ENCODE measurements around the gene PI4KA.
A peak's percentile ranks its signal among the peaks of the same experiment; 100 is the strongest.
"Not testable (repeated sequence)": the region's sequence is repeated elsewhere in the genome, so short reads cannot be mapped to it uniquely, and the experiment has no call there.

The PI4KA gene

DNA sequence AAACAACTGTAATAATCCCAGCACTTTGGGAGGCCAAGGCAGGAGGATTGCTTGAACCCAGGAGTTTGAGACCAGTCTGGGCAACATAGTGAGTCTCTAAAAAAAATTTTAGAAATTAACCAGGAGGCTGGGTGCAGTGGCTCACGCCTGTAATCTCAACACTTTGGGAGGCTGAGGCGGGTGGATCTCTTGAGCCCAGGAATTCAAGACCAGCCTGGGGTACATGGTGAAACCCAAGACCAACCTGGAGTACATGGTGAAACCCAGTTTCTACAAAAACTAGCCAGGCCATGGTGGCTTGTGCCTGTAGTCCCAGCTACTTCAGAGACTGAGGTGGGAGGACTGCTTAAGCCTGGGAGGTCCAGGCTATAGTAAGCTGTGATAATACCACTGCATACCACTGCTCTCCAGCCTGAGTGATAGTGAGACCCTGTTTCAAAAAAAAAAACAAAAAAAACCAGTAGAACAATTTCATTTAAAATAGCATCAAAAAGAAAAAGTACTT is 11.2 kb downstream of the PI4KA start:
- no peak for DNase-seq (ENCODE audit: low read depth in 2 of 2)

- DNase-seq (ENCODE audit: low read depth in 2 of 2), result no peak
Observed at GRCh38 chr22:20844055-20845037, 14.3 kb downstream of the PI4KA start.

- DNase-seq (ENCODE audit: low read depth in 2 of 2), result no peak
Observed at GRCh38 chr22:20843501-20843900, 15.1 kb downstream of the PI4KA start.

- peak in 1 of 2 donors; percentile 18 for DNase-seq (ENCODE audit: low read depth in 2 of 2)
Observed at GRCh38 chr22:20840646-20841371, 17.8 kb downstream of the PI4KA start.

DNA sequence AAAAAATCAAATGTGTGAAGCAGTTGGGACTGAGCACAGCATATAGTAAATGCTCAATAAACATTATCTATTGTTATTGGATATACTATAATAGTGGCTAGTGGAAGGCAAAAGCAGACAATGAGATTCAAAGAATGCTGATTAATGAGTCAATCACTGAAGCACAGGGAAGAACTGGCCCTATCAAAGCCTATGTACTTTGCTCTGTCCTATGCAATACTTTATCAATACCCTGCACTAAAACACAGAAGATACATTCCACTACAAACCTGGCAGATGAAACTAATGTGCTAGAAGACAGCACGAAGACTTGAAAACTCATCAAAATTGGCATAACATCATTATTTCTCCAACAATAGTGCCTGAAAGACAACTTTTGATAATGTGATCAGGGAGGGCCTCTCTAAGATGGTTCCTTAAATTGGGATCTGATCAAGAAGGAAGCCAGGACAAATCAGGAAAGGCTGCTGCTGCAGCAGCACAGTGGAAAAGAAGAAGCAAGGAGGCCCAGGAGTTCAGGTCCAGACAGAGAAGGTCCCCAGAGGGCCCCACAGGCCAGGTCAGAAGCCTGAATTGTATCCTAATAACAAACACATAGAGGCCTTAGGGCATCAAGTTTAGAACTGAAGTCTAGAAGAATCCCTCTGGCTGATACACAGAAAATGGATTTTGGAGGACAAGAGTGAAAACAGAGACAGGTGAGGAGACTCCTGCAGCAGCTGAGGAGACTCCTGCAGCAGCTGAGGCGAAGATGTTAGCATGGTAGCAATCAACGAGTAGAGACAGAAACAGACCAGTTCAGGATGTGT is 18.6 kb downstream of the PI4KA start:
- DNase-seq (ENCODE audit: low read depth in 2 of 2), result no peak

DNA sequence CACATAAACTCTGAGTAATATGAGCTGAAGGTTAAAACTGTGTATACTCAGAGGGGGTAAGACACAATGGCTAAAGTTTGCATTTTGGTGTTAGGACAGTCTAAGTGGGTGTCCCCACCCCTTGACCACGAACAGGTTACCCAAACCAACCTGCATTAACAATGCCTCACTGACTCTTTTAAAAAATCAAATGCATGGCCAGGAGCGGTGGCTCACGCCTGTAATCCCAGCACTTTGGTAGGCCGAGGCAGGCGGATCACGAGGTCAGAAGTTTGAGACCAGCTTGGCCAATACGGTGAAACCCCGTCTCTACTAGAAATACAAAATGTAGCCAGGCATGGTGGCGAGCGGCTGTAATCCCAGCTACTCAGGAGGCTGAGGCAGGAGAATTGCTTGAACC is 19.3 kb downstream of the PI4KA start:
- not testable (repeated sequence) for DNase-seq (ENCODE audit: low read depth in 2 of 2)

DNA sequence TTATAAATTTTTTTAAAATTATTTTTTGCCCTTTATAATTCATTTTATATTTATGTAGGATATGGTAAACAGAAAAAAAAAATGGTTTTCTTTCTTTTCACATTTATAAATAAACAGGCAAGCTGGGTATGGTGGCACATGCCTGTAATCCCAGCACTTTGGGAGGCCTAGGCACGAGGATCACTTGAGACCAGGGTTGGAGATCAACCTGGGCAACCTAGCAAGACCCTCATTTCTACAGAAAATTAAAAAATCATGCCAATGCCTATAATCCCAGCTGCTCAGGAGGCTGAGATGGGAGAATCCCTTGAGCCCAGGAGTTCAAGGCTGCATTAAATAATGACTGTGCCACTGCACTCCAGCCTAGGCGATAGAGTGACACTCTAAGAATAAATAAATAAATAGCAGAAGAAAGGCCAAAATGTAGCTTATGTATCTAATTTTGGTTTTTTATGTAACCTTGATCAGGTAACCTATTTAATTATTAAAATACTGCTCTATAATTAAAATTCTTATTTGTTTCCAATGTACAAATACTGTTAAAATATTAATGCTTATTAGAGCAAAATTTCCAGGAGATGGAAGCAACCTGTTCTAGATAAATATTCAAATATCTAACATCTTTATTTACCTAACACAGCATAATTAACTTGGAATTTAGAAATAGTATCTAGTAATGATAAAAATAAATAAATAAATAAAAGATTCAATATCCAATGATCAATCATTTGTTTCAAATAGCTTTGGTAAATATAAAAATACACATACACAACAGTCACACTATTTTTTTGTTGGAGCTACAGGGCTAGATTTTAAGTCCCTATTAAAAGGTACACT is 21.4 kb downstream of the PI4KA start:
- DNase-seq (ENCODE audit: low read depth in 2 of 2), result no peak

GRCh38 chr22:20834725-20835124 is 23.9 kb downstream of the PI4KA start:
- DNase-seq (ENCODE audit: low read depth in 2 of 2), result no peak

DNA sequence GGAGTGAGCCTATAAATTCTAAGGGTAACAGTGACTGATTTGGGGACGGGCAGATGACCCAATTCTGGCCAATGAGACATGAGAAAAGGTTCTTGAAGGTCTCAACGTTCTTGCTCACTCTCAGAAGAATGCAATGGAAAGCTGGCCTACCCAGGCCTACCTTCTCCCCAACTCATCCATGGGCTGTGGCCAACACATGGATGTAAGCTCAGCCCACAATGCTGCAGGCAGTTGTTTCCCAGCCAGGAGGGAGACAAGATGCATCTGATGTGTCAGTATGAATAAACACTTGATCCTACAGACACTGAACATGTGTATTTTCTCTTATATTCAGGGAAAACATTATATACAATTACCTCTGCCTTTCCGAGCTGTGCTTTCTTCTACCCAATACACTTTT is 24.4 kb downstream of the PI4KA start:
- no peak for DNase-seq (ENCODE audit: low read depth in 2 of 2)

DNA sequence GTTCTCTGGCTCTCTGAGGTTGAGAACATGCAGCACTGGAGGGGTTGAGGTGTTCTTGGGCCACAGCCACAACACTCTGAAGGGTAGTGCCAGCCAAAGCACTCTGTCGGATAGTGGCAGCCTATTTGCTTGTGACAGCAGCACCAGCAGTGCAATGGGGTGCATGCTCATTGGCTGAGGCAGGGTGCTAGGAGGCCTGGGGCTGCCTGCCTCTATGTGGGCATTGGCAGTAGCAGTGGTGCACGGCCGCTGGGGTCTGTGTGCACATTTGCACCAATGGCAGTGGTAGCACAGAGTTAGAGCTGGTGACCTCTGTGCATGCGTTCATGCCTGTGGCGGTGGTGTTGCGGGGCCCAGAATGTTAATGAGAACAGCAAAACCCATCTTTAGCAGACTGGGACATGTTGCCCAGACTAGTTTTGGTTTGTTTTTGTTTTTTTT is 25.4 kb downstream of the PI4KA start:
- DNase-seq (ENCODE audit: low read depth in 2 of 2), result no peak

GRCh38 chr22:20829491-20830134 is 29.0 kb downstream of the PI4KA start:
- DNase-seq (ENCODE audit: low read depth in 2 of 2), result no peak

- not testable (repeated sequence) for DNase-seq (ENCODE audit: low read depth in 2 of 2)
Observed at GRCh38 chr22:20826373-20827152, 32.0 kb downstream of the PI4KA start.

DNA sequence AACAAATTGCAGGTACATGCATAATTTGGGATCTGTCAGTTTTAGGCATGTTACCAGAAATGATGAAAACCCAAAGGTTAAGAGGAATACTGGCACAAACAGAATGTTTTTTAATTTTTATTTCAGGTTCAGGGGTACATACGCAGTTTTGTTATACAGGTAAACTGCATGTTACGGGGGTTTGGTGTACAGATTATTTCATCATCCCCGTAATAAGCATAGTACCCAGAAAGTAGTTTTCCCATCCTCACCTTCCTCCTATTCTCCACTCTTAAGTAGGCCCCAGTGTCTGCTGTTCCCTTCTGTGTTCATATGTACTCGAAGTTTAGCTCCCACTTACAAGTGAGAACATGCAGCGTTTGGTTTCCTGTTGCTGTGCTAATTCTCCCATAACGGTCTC is 33.0 kb downstream of the PI4KA start:
- no peak for DNase-seq (ENCODE audit: low read depth in 2 of 2)

GRCh38 chr22:20825216-20825615 is 33.4 kb downstream of the PI4KA start:
- DNase-seq (ENCODE audit: low read depth in 2 of 2), result not testable (repeated sequence)

DNA sequence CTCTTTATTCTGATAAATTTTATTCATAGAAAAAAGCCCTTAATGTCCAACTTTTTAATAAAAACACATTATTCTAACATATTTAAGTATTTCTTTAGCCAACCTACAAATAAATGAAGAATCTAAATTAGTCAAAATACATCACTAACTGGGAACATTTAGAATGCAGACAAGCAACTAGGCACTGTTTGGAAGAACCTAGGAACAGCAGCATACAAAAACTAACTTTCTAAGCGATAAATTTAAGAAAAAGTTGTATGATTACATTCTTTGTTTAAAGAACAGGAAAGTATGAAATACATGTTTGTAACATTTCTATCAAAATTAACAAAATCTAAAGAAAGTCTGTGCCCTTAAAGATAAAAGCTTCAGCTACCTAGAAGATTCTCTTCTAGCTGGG is 35.3 kb downstream of the PI4KA start:
- DNase-seq (ENCODE audit: low read depth in 2 of 2), result no peak

DNA sequence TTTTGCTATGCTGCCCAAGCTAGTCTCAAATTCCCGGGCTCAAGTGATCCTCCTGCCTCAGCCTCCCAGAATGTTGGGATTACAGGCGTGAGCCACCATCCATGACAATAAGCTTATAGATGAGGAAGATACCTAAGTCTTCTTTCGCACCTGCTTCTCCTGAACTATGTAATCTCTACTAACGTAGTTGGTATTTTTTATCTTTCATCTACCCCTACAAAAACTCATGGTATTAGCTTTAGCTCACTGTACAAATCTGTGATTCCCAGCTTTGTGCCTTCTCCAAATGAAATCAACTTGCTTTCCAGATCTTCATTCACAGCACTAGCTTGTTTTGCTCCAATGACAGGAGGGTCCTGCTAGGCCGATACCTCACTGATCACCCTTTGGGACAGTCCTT is 36.4 kb downstream of the PI4KA start:
- no peak for DNase-seq (ENCODE audit: low read depth in 2 of 2)

DNA sequence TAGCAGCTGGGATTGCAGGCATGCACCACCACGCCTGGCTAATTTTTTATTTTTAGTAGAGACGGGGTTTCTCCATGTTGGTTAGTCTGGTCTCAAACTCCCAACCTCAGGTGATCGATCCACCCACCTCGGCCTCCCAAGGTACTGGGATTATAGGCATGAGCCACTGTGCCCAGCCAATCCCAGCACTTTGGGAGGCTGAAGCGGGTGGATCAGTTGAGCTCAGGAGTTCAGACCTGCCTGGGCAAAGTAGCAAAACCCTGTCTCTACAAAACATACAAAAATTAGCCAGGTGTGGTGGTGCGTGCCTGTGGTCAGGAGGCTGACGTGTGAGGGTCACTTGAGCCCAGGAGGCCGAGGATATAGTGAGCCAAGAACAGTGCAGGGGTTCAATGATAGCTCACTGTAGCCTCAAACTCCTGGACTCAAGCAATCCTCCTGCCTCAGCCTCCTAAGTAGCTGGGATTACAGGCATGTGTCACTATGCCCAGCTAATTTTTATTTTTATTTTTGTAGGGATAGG is 36.8 kb downstream of the PI4KA start:
- not testable (repeated sequence) for DNase-seq (ENCODE audit: low read depth in 2 of 2)

DNA sequence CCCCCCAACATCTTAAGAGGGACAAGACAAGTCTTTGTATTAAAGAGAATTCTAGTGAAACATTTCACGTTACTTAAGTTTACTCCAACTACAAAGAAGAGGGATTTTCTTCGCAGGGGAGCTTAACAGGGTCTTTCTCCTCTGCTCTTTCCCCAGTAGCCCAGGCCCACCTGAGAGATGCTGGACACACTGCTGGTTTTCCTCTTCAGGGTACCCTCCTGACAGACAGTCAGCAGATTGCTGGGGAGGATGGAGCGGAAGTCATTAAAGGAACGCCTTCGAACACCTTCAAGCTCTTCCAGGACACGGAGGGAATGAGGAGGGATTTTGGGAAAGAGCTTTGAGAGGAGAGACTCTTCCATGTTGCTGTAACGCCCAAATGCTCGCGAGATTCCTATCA is 39.1 kb downstream of the PI4KA start:
- no peak for DNase-seq (ENCODE audit: low read depth in 2 of 2)

GRCh38 chr22:20818471-20818870 is 40.1 kb downstream of the PI4KA start:
- DNase-seq (ENCODE audit: low read depth in 2 of 2), result no peak

Data from stimulated activated CD8-positive, alpha-beta memory T cell treated with anti-CD3 and anti-CD28 coated beads, Interleukin-2, amount 100 ng/mL, for 48 hours (primary cell).